ENCODE measurements around the gene SRSF3.

DNA sequence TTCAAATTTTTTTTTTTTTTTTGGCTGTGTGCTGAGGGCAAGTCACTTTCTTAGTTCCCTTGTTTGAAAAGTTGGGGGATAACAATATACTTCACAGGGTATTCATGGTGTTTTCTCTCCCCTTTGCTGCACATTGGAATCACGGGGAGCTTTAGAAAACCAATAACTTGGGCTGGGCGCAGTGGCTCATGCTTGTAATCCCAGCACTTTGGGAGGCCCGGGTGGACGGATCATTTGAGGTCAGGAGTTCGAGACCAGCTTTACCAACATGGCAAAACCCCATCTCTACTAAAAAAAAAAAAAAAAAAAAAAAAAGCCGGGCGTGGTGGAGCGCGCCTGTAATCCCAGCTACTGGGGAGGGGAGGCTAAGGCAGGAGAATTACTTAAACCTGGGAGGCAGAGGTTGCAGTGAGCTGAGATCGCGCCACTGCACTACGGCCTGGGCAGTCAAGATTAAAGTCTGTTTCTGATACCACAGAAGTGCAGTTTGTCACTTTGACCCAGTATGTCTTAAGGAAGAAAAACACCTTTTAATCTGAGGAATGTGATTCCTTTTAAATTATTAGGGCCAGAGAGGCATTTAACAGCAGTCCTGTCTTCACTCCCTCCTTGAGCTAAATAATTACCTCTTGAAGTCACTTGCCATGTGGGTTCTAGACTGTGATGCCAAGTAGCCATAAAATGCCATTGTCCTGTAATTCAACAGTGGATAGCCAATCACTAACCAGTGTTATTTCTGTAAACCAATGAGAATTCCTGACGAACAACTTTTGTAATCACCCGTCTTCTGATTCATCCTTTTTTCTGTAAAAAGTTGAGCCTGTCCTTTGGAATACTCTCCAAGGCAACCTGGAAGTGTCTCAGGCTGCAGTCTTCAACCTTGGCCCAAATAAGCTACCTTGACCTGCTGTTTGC lies 16.1 kb downstream of the SRSF3 start:
- TF ChIP-seq, protein P1, sequence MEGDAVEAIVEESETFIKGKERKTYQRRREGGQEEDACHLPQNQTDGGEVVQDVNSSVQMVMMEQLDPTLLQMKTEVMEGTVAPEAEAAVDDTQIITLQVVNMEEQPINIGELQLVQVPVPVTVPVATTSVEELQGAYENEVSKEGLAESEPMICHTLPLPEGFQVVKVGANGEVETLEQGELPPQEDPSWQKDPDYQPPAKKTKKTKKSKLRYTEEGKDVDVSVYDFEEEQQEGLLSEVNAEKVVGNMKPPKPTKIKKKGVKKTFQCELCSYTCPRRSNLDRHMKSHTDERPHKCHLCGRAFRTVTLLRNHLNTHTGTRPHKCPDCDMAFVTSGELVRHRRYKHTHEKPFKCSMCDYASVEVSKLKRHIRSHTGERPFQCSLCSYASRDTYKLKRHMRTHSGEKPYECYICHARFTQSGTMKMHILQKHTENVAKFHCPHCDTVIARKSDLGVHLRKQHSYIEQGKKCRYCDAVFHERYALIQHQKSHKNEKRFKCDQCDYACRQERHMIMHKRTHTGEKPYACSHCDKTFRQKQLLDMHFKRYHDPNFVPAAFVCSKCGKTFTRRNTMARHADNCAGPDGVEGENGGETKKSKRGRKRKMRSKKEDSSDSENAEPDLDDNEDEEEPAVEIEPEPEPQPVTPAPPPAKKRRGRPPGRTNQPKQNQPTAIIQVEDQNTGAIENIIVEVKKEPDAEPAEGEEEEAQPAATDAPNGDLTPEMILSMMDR (IDR thresholded peaks at IDR 0.05), result no peak
- TF ChIP-seq EZH2 (IDR thresholded peaks at IDR 0.05), result no peak

Data from neural progenitor cell (in vitro differentiated cells).